ENCODE results near the gene SERTAD1. TPM values are rescaled to one million over a fixed set of nuclear protein-coding genes. Genes with fewer than 3 reads are reported as not detected.
A peak's percentile ranks its signal among the peaks of the same experiment; 100 is the strongest.

SERTAD1 gene
- total RNA-seq, 1 donor from 2014 or later = 22.9 TPM

DNA sequence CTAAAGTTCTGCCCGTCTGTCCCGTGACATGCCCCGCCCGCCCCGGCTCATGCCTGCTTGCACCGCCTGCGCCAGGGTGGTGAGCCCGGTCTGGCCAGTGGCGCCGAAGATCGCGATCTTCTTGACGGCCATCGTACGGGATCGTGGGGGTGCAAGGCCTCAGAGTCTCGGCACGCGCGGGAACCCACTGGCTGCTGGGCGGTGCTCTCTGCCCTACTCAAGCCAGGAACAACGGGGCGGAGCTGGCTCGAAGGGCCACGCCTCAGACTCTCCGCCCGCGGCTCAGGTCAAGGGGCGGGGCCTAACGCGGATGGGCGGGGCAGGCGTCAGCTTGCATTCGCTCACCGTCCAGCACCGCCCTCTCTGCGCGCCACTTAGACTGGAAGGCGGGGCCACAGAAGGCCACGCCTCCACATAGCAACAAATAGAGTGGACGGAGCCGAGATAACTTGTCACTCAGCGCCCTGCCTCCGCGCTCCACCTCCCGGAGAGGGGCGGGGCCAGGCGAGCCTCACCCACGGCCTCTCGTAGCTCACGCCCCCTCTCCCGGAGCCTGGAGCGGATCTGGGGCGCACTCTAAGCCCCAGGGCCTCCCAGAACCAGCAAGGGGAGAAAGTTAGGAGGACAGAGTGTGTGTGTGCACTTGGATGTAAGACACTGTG is 39.9 kb upstream of the SERTAD1 start, which contains the start of gene BLVRB:
Gene BLVRB, minus strand, starts transcription at position 189 of the 662 bp plus-strand sequence. Its CDS starts 57 bp downstream, at position 132.
- Mint-ChIP-seq H3K36me3 (ENCODE audit: low read depth, unreplicated experiment) (no peaks in the 10 kb centered on the region), H3K27me3 (ENCODE audit: low read depth, unreplicated experiment) (peaks cover 25% of the 10 kb centered on the region), H3K4me1 (ENCODE audit: low read depth, unreplicated experiment) (peaks cover 16% of the 10 kb centered on the region), H3K9me3 (ENCODE audit: unreplicated experiment) (no peaks in the 10 kb centered on the region), H3K27ac (ENCODE audit: unreplicated experiment) (peak within 1 kb of the TSS; percentile 91), H3K4me3 (ENCODE audit: unreplicated experiment) (peak within 1 kb of the TSS; percentile 91)
- no peak for TF ChIP-seq EZH2 (IDR thresholded peaks at IDR 0.05; ENCODE audit: insufficient read depth, low read length)
- TF ChIP-seq, protein P1, sequence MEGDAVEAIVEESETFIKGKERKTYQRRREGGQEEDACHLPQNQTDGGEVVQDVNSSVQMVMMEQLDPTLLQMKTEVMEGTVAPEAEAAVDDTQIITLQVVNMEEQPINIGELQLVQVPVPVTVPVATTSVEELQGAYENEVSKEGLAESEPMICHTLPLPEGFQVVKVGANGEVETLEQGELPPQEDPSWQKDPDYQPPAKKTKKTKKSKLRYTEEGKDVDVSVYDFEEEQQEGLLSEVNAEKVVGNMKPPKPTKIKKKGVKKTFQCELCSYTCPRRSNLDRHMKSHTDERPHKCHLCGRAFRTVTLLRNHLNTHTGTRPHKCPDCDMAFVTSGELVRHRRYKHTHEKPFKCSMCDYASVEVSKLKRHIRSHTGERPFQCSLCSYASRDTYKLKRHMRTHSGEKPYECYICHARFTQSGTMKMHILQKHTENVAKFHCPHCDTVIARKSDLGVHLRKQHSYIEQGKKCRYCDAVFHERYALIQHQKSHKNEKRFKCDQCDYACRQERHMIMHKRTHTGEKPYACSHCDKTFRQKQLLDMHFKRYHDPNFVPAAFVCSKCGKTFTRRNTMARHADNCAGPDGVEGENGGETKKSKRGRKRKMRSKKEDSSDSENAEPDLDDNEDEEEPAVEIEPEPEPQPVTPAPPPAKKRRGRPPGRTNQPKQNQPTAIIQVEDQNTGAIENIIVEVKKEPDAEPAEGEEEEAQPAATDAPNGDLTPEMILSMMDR (IDR thresholded peaks at IDR 0.05; ENCODE audit: insufficient read depth, low read depth, low read length) = no peak
- Histone ChIP-seq H3K4me2 (ENCODE audit: low read length) (peak within 1 kb of the TSS; percentile 88), H3K27me3 (ENCODE audit: insufficient read depth, low read length) (peaks cover 5% of the 10 kb centered on the region), H3K27ac (ENCODE audit: low read depth, low read length) (peak within 1 kb of the TSS; percentile 46), H3K4me3 (ENCODE audit: insufficient read depth, low read depth, low read length) (peak within 1 kb of the TSS; percentile 54), H3K9ac (ENCODE audit: low read length) (peak within 1 kb of the TSS; percentile 79), H3K79me2 (ENCODE audit: insufficient read depth, low read length) (no peaks in the 10 kb centered on the region), H2AFZ (ENCODE audit: low read depth, low read length) (peak within 1 kb of the TSS; percentile 82), H3K9me3 (ENCODE audit: insufficient read depth, low read depth, low read length) (no peaks in the 10 kb centered on the region), H3K4me1 (ENCODE audit: insufficient read depth, low read length) (peaks cover 23% of the 10 kb centered on the region), H4K20me1 (ENCODE audit: insufficient read depth, low read length) (no peaks in the 10 kb centered on the region), H3K36me3 (ENCODE audit: insufficient read depth, low read length) (no peaks in the 10 kb centered on the region)
- FAIRE-seq (no peak), DNase-seq (ENCODE audit: low read depth) (peak; percentile 92)

DNA sequence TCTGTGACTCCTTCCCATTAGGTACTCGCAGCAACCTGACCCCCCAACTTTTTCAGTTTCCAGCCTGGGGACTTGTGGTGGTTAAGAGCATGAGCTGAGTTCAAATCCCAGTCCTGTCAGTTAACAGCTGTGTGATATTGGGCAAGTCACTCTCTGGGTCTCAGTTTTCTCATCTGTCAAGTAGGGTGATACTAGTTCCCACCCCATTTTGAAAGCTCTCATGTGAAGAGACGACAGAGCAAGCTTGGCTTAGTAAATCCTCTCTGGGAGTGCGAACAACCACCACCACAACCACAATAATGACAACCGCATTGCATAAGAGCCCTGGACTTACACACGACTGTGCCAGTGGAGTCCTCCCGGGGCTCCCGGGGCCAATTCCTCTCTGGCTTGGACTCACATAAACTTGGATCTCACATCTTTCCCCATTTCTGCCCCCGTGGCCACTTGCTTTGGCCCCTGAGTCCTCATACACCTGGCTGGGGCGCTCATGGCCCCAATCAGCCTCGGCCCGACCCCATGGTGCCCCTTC is 39.3 kb upstream of the SERTAD1 start:
- DNase-seq (ENCODE audit: low read depth) (peak; percentile 82), FAIRE-seq (no peak)
- no peaks in the 10 kb centered on the region for H3K9me3 ChIP-seq (ENCODE audit: insufficient read depth, low read depth, low read length)
- no peaks in the 10 kb centered on the region for H3K9me3 Mint-ChIP-seq (ENCODE audit: unreplicated experiment)
- H3K27ac Mint-ChIP-seq (ENCODE audit: unreplicated experiment) = peak overlapping the region; percentile 91
- peak overlapping the region; percentile 91 for H3K4me3 Mint-ChIP-seq (ENCODE audit: unreplicated experiment)
- no peak for TF ChIP-seq EZH2 (IDR thresholded peaks at IDR 0.05; ENCODE audit: insufficient read depth, low read length)
- TF ChIP-seq, protein P1 (IDR thresholded peaks at IDR 0.05; ENCODE audit: insufficient read depth, low read depth, low read length) = no peak
- H4K20me1 ChIP-seq (ENCODE audit: insufficient read depth, low read length) = no peaks in the 10 kb centered on the region
- peak overlapping the region; percentile 46 for H3K27ac ChIP-seq (ENCODE audit: low read depth, low read length)
- peaks cover 16% of the 10 kb centered on the region for H3K4me1 Mint-ChIP-seq (ENCODE audit: low read depth, unreplicated experiment)
- peak overlapping the region; percentile 88 for H3K4me2 ChIP-seq (ENCODE audit: low read length)
- H3K36me3 Mint-ChIP-seq (ENCODE audit: low read depth, unreplicated experiment) = no peaks in the 10 kb centered on the region
- H3K79me2 ChIP-seq (ENCODE audit: insufficient read depth, low read length) = no peaks in the 10 kb centered on the region
- H3K27me3 ChIP-seq (ENCODE audit: insufficient read depth, low read length) = peaks cover 5% of the 10 kb centered on the region
- H3K36me3 ChIP-seq (ENCODE audit: insufficient read depth, low read length) = no peaks in the 10 kb centered on the region
- H3K27me3 Mint-ChIP-seq (ENCODE audit: low read depth, unreplicated experiment) = peaks cover 25% of the 10 kb centered on the region
- peak overlapping the region; percentile 79 for H3K9ac ChIP-seq (ENCODE audit: low read length)
- peaks cover 23% of the 10 kb centered on the region for H3K4me1 ChIP-seq (ENCODE audit: insufficient read depth, low read length)
- H3K4me3 ChIP-seq (ENCODE audit: insufficient read depth, low read depth, low read length) = peak overlapping the region; percentile 54
- peak overlapping the region; percentile 82 for H2AFZ ChIP-seq (ENCODE audit: low read depth, low read length)

Measured in astrocyte (in vitro differentiated cells and primary cell).